ENCODE results near the gene RAMP1. TPM values are rescaled to one million over a fixed set of nuclear protein-coding genes. Genes with fewer than 3 reads are reported as not detected.

Gene RAMP1
- total and polyA plus RNA-seq, 9 donors, result 1.8 to 62.5 (median 29.4) TPM

GRCh38 chr2:237940828-237941227, 81.4 kb downstream of the RAMP1 start:
- intact Hi-C loops (cut with DNase I), result loop anchor here in 1 of 4 donors (10.0 kb wide), 1 partner anchor 176 kb away; no protein-coding TSS in a partner anchor

GRCh38 chr2:237941239-237941638, 81.8 kb downstream of the RAMP1 start:
- Histone ChIP-seq H3K4me1 (ENCODE audit: insufficient read depth) (peaks cover 3% of the 10 kb centered on the region), H3K4me3 (no peak overlapping the region), H3K9me3 (no peaks in the 10 kb centered on the region), H3K27me3 (no peaks in the 10 kb centered on the region), H3K27ac (no peak overlapping the region), H3K36me3 (no peaks in the 10 kb centered on the region)
- TF ChIP-seq, protein P1, sequence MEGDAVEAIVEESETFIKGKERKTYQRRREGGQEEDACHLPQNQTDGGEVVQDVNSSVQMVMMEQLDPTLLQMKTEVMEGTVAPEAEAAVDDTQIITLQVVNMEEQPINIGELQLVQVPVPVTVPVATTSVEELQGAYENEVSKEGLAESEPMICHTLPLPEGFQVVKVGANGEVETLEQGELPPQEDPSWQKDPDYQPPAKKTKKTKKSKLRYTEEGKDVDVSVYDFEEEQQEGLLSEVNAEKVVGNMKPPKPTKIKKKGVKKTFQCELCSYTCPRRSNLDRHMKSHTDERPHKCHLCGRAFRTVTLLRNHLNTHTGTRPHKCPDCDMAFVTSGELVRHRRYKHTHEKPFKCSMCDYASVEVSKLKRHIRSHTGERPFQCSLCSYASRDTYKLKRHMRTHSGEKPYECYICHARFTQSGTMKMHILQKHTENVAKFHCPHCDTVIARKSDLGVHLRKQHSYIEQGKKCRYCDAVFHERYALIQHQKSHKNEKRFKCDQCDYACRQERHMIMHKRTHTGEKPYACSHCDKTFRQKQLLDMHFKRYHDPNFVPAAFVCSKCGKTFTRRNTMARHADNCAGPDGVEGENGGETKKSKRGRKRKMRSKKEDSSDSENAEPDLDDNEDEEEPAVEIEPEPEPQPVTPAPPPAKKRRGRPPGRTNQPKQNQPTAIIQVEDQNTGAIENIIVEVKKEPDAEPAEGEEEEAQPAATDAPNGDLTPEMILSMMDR (IDR thresholded peaks at IDR 0.05), result no peak
- TF ChIP-seq POLR2A (IDR thresholded peaks at IDR 0.05) (no peak), EP300 (IDR thresholded peaks at IDR 0.05) (no peak)
- intact Hi-C loops (cut with DNase I), result loop anchor here in 1 of 4 donors (10.0 kb wide), 1 partner anchor 176 kb away; no protein-coding TSS in a partner anchor
- 34 to 42% (median 40%) methylated on average over 2 of the region's 2 CpGs for WGBS, 3 donors
- DNase-seq, result no peak

More at GRCh38 chr2:237940828-237941227, 81.4 kb downstream of the RAMP1 start:
- H3K27me3 ChIP-seq, result no peaks in the 10 kb centered on the region
- TF ChIP-seq EP300 (IDR thresholded peaks at IDR 0.05) (no peak), POLR2A (IDR thresholded peaks at IDR 0.05) (no peak)
- TF ChIP-seq, protein P1 (IDR thresholded peaks at IDR 0.05), result no peak
- no peak overlapping the region for H3K4me3 ChIP-seq
- H3K36me3 ChIP-seq, result no peaks in the 10 kb centered on the region
- no peak for DNase-seq
- H3K27ac ChIP-seq, result no peak overlapping the region
- H3K9me3 ChIP-seq, result no peaks in the 10 kb centered on the region
- peaks cover 3% of the 10 kb centered on the region for H3K4me1 ChIP-seq (ENCODE audit: insufficient read depth)

- no peak overlapping the region for H3K4me3 ChIP-seq
- no peaks in the 10 kb centered on the region for H3K9me3 ChIP-seq
- no peak for DNase-seq
- no peaks in the 10 kb centered on the region for H3K27me3 ChIP-seq
- intact Hi-C loops (cut with DNase I), result loop anchor here in 1 of 4 donors (10.0 kb wide), 1 partner anchor 178 kb away; no protein-coding TSS in a partner anchor
- 45 to 65% (median 59%) methylated on average over 3 of the region's 3 CpGs for WGBS, 3 donors
- H3K4me1 ChIP-seq (ENCODE audit: insufficient read depth), result peaks cover 3% of the 10 kb centered on the region
- H3K36me3 ChIP-seq, result no peaks in the 10 kb centered on the region
- H3K27ac ChIP-seq, result no peak overlapping the region
- TF ChIP-seq POLR2A (IDR thresholded peaks at IDR 0.05) (no peak), EP300 (IDR thresholded peaks at IDR 0.05) (no peak)
- TF ChIP-seq, protein P1 (IDR thresholded peaks at IDR 0.05), result no peak
Measured at GRCh38 chr2:237942513-237942899, 83.1 kb downstream of the RAMP1 start.

- Histone ChIP-seq H3K4me3 (no peak overlapping the region), H3K27me3 (no peaks in the 10 kb centered on the region), H3K36me3 (no peaks in the 10 kb centered on the region), H3K4me1 (ENCODE audit: insufficient read depth) (peaks cover 3% of the 10 kb centered on the region), H3K27ac (no peak overlapping the region), H3K9me3 (no peaks in the 10 kb centered on the region)
- 86 to 88% (median 87%) methylated on average over 7 of the region's 7 CpGs for WGBS, 3 donors
- intact Hi-C loops (cut with DNase I), result loop anchor here in 1 of 4 donors (10.0 kb wide), 1 partner anchor 179 kb away; no protein-coding TSS in a partner anchor
- TF ChIP-seq, protein P1 (IDR thresholded peaks at IDR 0.05), result no peak
- TF ChIP-seq EP300 (IDR thresholded peaks at IDR 0.05) (no peak), POLR2A (IDR thresholded peaks at IDR 0.05) (no peak)
- DNase-seq, result no peak
Measured at GRCh38 chr2:237943395-237944094, 84.1 kb downstream of the RAMP1 start.
